Glutamatergic neuron (in vitro differentiated cells): ENCODE data around the gene WFDC10A. TPM values are rescaled to one million over a fixed set of nuclear protein-coding genes. Genes with fewer than 3 reads are reported as not detected.
A peak's percentile ranks its signal among the peaks of the same experiment; 100 is the strongest.
"Not testable (repeated sequence)": the region's sequence is repeated elsewhere in the genome, so short reads cannot be mapped to it uniquely, and the experiment has no call there.

Experiments
- DNase-seq: peaks from one replicate; pipeline ENCODE4 v3.0.0; 2022
- H3K27ac Mint-ChIP-seq: one replicate; pipeline ENCODE4 v1.8.0; 2020; ENCODE audit warnings: mild to moderate bottlenecking, mixed read lengths, inconsistent platforms; ENCODE audit not compliant: unreplicated experiment
- H3K27me3 Mint-ChIP-seq: one replicate; pipeline ENCODE4 v1.8.0; 2020; ENCODE audit warnings: mild to moderate bottlenecking, moderate library complexity, mixed read lengths, inconsistent platforms; ENCODE audit not compliant: unreplicated experiment
- H3K36me3 Mint-ChIP-seq: one replicate; pipeline ENCODE4 v1.8.0; 2020; ENCODE audit warnings: mild to moderate bottlenecking, mixed read lengths, inconsistent platforms; ENCODE audit not compliant: unreplicated experiment
- H3K4me1 Mint-ChIP-seq: one replicate; pipeline ENCODE4 v1.8.0; 2020; ENCODE audit warnings: mild to moderate bottlenecking, low read depth, mixed read lengths, inconsistent platforms; ENCODE audit not compliant: unreplicated experiment
- H3K4me3 Mint-ChIP-seq: one replicate; pipeline ENCODE4 v1.8.0; 2020; ENCODE audit warnings: mild to moderate bottlenecking, mixed read lengths, inconsistent platforms; ENCODE audit not compliant: unreplicated experiment
- H3K9me3 Mint-ChIP-seq: one replicate; pipeline ENCODE4 v1.8.0; 2020; ENCODE audit warnings: mild to moderate bottlenecking, moderate library complexity, mixed read lengths, inconsistent platforms; ENCODE audit not compliant: unreplicated experiment
- CTCF ChIP-seq: fragments of 200-600 bp; sonication (generic); IDR thresholded peaks from one replicate; pipeline ENCODE4 v1.5.0; 2021; ENCODE audit not compliant: partially characterized antibody, unreplicated experiment
- long read RNA-seq: library from polyadenylated mRNA; unstranded; transcript quantifications from one replicate; pipeline ENCODE4 v2.0.0, GENCODE V29; 2020; ENCODE audit not compliant: unreplicated experiment
- total RNA-seq: library from RNA; stranded (reverse); fragmentation: NEBNext Ultra II Directional; extraction: Animal tissue kit (Norgen Biotek cat#: 25700); gene quantifications from one replicate; pipeline ENCODE4 v1.2.1, GENCODE V29; 2021; ENCODE audit not compliant: unreplicated experiment

The WFDC10A gene
- total RNA-seq = not detected
- long read RNA-seq = 0 reads

GRCh38 chr20:45629496-45630100 lies at the start of gene WFDC10A:
TSS of gene WFDC10A (plus strand) at chr20:45629739. CDS start at chr20:45629814, 75 bp downstream.
- H3K9me3 Mint-ChIP-seq = no peaks in the 10 kb centered on the region
- TF ChIP-seq CTCF = peak; percentile 66
- H3K4me3 Mint-ChIP-seq = no peak within 1 kb of the TSS
- no peaks in the 10 kb centered on the region for H3K36me3 Mint-ChIP-seq
- H3K4me1 Mint-ChIP-seq = no peaks in the 10 kb centered on the region
- DNase-seq = peak; percentile 43
- H3K27ac Mint-ChIP-seq = no peak within 1 kb of the TSS
- peaks cover 3% of the 10 kb centered on the region for H3K27me3 Mint-ChIP-seq

- TF ChIP-seq CTCF = no peak
- no peak overlapping the region for H3K27ac Mint-ChIP-seq
- no peaks in the 10 kb centered on the region for H3K4me1 Mint-ChIP-seq
- peaks cover 2% of the 10 kb centered on the region for H3K9me3 Mint-ChIP-seq
- H3K27me3 Mint-ChIP-seq = no peaks in the 10 kb centered on the region
- H3K36me3 Mint-ChIP-seq = no peaks in the 10 kb centered on the region
- no peak for DNase-seq
- H3K4me3 Mint-ChIP-seq = no peak overlapping the region
Observed at GRCh38 chr20:45581702-45582101, 47.8 kb upstream of the WFDC10A start.

- Mint-ChIP-seq H3K9me3 (peaks cover 2% of the 10 kb centered on the region), H3K36me3 (no peaks in the 10 kb centered on the region), H3K27me3 (no peaks in the 10 kb centered on the region), H3K4me3 (no peak overlapping the region), H3K27ac (no peak overlapping the region), H3K4me1 (no peaks in the 10 kb centered on the region)
- DNase-seq = no peak
- no peak for TF ChIP-seq CTCF
Observed at GRCh38 chr20:45583502-45583901, 46.0 kb upstream of the WFDC10A start.

- not testable (repeated sequence) for H3K36me3 Mint-ChIP-seq, H3K27ac Mint-ChIP-seq, DNase-seq, H3K9me3 Mint-ChIP-seq, H3K27me3 Mint-ChIP-seq, H3K4me1 Mint-ChIP-seq, H3K4me3 Mint-ChIP-seq
Observed at GRCh38 chr20:45584294-45584693, 45.2 kb upstream of the WFDC10A start.

GRCh38 chr20:45585986-45586385 lies 43.6 kb upstream of the WFDC10A start:
- H3K4me3 Mint-ChIP-seq, H3K27ac Mint-ChIP-seq, H3K4me1 Mint-ChIP-seq, H3K9me3 Mint-ChIP-seq, H3K27me3 Mint-ChIP-seq, H3K36me3 Mint-ChIP-seq, DNase-seq: not testable (repeated sequence)

- no peaks in the 10 kb centered on the region for H3K36me3 Mint-ChIP-seq
- H3K4me1 Mint-ChIP-seq = no peaks in the 10 kb centered on the region
- no peak overlapping the region for H3K27ac Mint-ChIP-seq
- H3K4me3 Mint-ChIP-seq = no peak overlapping the region
- TF ChIP-seq CTCF = no peak
- peaks cover 2% of the 10 kb centered on the region for H3K27me3 Mint-ChIP-seq
- no peaks in the 10 kb centered on the region for H3K9me3 Mint-ChIP-seq
- DNase-seq = no peak
Observed at GRCh38 chr20:45588800-45589199, 40.7 kb upstream of the WFDC10A start.
